ENCODE data around the gene SMYD3.

SMYD3 gene

DNA sequence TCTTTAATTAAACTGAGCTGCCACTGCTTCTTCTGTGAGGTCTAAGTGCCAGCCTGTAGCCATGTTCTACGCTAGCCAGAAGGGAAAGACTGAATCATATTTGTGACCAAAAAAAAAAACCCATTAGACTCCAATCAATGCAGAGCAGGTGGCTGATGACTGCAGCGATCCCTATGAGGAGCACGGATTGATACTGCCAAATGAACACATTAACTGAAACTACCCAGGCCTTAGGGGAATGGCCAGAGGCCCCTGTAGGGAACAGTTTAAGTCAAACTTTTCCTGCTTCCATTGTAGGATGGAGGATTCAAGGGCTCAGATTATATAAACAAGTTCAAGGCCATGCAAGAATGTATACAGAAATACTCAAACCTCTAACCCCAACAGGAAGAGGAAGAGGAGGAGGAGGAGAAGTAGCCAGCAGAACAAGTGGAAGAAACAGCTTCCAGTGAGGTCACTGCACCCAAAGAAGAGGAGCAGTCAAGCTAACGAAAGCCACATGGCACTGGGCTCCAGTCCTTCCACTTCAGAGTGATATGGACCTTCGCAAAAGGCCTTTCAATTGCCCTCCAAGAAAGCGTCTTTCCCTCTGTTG, 328.3 kb downstream of the SMYD3 start:
- no peak overlapping the region for H3K27ac ChIP-seq (replicated peaks)
- no peaks in the 10 kb centered on the region for H3K27me3 ChIP-seq (ENCODE audit: insufficient read depth, poor library complexity, severe bottlenecking)
- no peak overlapping the region for H3K4me3 ChIP-seq (replicated peaks; ENCODE audit: insufficient read depth, low read length)
- DNase-seq (ENCODE audit: low read depth in 1 of 2, low spot score in 1 of 2): peak in 1 of 2 experiments; percentile 43
- TF ChIP-seq CTCF (IDR thresholded peaks at IDR 0.05; ENCODE audit: insufficient read depth, low read length) (no peak), GABPA (IDR thresholded peaks at IDR 0.05; ENCODE audit: low read depth) (no peak), SPI1 (IDR thresholded peaks at IDR 0.05; ENCODE audit: borderline replicate concordance, low read depth) (peak; percentile 37; the same call in 1 of the 2 replicates), POLR2AphosphoS5 (IDR thresholded peaks at IDR 0.05; ENCODE audit: low read depth) (no peak)

GRCh38 chr1:246176126-246177024, 330.7 kb downstream of the SMYD3 start:
- TF ChIP-seq CTCF (IDR thresholded peaks at IDR 0.05; ENCODE audit: insufficient read depth, low read length) (no peak), POLR2AphosphoS5 (IDR thresholded peaks at IDR 0.05; ENCODE audit: low read depth) (no peak), SPI1 (IDR thresholded peaks at IDR 0.05; ENCODE audit: borderline replicate concordance, low read depth) (no peak), GABPA (IDR thresholded peaks at IDR 0.05; ENCODE audit: low read depth) (no peak)
- TF ChIP-seq, protein P1, sequence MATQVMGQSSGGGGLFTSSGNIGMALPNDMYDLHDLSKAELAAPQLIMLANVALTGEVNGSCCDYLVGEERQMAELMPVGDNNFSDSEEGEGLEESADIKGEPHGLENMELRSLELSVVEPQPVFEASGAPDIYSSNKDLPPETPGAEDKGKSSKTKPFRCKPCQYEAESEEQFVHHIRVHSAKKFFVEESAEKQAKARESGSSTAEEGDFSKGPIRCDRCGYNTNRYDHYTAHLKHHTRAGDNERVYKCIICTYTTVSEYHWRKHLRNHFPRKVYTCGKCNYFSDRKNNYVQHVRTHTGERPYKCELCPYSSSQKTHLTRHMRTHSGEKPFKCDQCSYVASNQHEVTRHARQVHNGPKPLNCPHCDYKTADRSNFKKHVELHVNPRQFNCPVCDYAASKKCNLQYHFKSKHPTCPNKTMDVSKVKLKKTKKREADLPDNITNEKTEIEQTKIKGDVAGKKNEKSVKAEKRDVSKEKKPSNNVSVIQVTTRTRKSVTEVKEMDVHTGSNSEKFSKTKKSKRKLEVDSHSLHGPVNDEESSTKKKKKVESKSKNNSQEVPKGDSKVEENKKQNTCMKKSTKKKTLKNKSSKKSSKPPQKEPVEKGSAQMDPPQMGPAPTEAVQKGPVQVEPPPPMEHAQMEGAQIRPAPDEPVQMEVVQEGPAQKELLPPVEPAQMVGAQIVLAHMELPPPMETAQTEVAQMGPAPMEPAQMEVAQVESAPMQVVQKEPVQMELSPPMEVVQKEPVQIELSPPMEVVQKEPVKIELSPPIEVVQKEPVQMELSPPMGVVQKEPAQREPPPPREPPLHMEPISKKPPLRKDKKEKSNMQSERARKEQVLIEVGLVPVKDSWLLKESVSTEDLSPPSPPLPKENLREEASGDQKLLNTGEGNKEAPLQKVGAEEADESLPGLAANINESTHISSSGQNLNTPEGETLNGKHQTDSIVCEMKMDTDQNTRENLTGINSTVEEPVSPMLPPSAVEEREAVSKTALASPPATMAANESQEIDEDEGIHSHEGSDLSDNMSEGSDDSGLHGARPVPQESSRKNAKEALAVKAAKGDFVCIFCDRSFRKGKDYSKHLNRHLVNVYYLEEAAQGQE (IDR thresholded peaks at IDR 0.05; ENCODE audit: insufficient replicate concordance, low read depth): no peak
- Histone ChIP-seq H3K27me3 (ENCODE audit: insufficient read depth, poor library complexity, severe bottlenecking) (no peaks in the 10 kb centered on the region), H3K27ac (replicated peaks) (no peak overlapping the region), H3K4me3 (replicated peaks; ENCODE audit: insufficient read depth, low read length) (no peak overlapping the region)
- DNase-seq (ENCODE audit: low read depth in 1 of 2, low spot score in 1 of 2): no peak

GRCh38 chr1:246170574-246171261, 336.4 kb downstream of the SMYD3 start:
- DNase-seq (ENCODE audit: low read depth in 1 of 2, low spot score in 1 of 2): no peak
- TF ChIP-seq POLR2AphosphoS5 (IDR thresholded peaks at IDR 0.05; ENCODE audit: low read depth) (no peak), CTCF (IDR thresholded peaks at IDR 0.05; ENCODE audit: insufficient read depth, low read length) (no peak), GABPA (IDR thresholded peaks at IDR 0.05; ENCODE audit: low read depth) (no peak), SPI1 (IDR thresholded peaks at IDR 0.05; ENCODE audit: borderline replicate concordance, low read depth) (no peak)
- TF ChIP-seq, protein P1 (IDR thresholded peaks at IDR 0.05; ENCODE audit: insufficient replicate concordance, low read depth): no peak
- no peak overlapping the region for H3K27ac ChIP-seq (replicated peaks)

More at GRCh38 chr1:246170574-246171261, 336.4 kb downstream of the SMYD3 start:
- H3K27me3 ChIP-seq (ENCODE audit: insufficient read depth, poor library complexity, severe bottlenecking): no peaks in the 10 kb centered on the region
- no peak overlapping the region for H3K4me3 ChIP-seq (replicated peaks; ENCODE audit: insufficient read depth, low read length)
